PC-9 (cell line): Measurements from ENCODE around the gene SPTA1. TPM values are rescaled to one million over a fixed set of nuclear protein-coding genes. Genes with fewer than 3 reads are reported as not detected.
"Not testable (repeated sequence)": the region's sequence is repeated elsewhere in the genome, so short reads cannot be mapped to it uniquely, and the experiment has no call there.

Experiments
- BruUV-seq: library from RNA; stranded (reverse); fragments of 400-500 nt; replicated peaks from 2 replicates; lab custom pipeline; 2021; lab: Mats Ljungman, UMichigan
- CTCF ChIA-PET: fragments of 300-600 bp; sonication (Branson Sonifier 250); formaldehyde crosslinking; loops from one replicate; lab custom pipeline; 2022; ENCODE audit warnings: antibody characterized with exemption; lab: Charles Lee
- POLR2A ChIA-PET: fragments of 300-600 bp; sonication (Branson Sonifier 250); formaldehyde crosslinking; loops from one replicate; lab custom pipeline; 2022; ENCODE audit warnings: antibody characterized with exemption; ENCODE audit not compliant: unreplicated experiment; lab: Charles Lee
- DNase-seq, 2 experiments: peaks; one replicate each; pipeline versions ENCODE4 v3.0.0 to v3.0.0-alpha.2; 2015 to 2022; ENCODE audit warnings: mixed read lengths in 1 of 2
- H2AFZ ChIP-seq: fragments of 200-600 bp; sonication (generic); 2 replicates; pipeline ENCODE4 v1.8.1; 2017; ENCODE audit warnings: antibody characterized with exemption
- H3F3A ChIP-seq: fragments of 200-600 bp; sonication (generic); 2 replicates; pipeline ENCODE4 v1.8.1; 2017; ENCODE audit warnings: antibody characterized with exemption, mild to moderate bottlenecking, low read depth; ENCODE audit not compliant: insufficient read depth
- H3K27ac ChIP-seq: fragments of 200-600 bp; sonication (generic); 2 replicates; pipeline ENCODE4 v1.6.1; 2016; ENCODE audit warnings: mixed run types
- H3K27me3 ChIP-seq: fragments of 200-600 bp; sonication (generic); 2 replicates; pipeline ENCODE4 v1.6.1; 2016; ENCODE audit warnings: low read depth, mixed run types; ENCODE audit not compliant: insufficient read depth
- H3K36me3 ChIP-seq: fragments of 200-600 bp; sonication (generic); 2 replicates; pipeline ENCODE4 v1.6.1; 2016; ENCODE audit warnings: low read depth, mixed run types
- H3K4me1 ChIP-seq: fragments of 200-600 bp; sonication (generic); replicated peaks from 2 replicates; pipeline ENCODE4 v1.6.1; 2016; ENCODE audit warnings: mixed run types; ENCODE audit not compliant: insufficient read depth
- H3K4me2 ChIP-seq: fragments of 200-600 bp; sonication (generic); 2 replicates; pipeline ENCODE4 v1.6.1; 2017; ENCODE audit warnings: mixed run types
- H3K4me3 ChIP-seq: fragments of 200-600 bp; sonication (generic); 2 replicates; pipeline ENCODE4 v1.6.1; 2016; ENCODE audit warnings: mixed run types
- H3K79me2 ChIP-seq: fragments of 200-600 bp; sonication (generic); 2 replicates; pipeline ENCODE4 v1.6.1; 2017; ENCODE audit warnings: low read depth, mixed run types
- H3K9me2 ChIP-seq: fragments of 200-600 bp; sonication (generic); 2 replicates; pipeline ENCODE4 v1.8.1; 2017; ENCODE audit warnings: mild to moderate bottlenecking; ENCODE audit not compliant: insufficient read depth
- H3K9me3 ChIP-seq: fragments of 200-600 bp; sonication (generic); 2 replicates; pipeline ENCODE4 v1.8.1; 2016; ENCODE audit warnings: low read depth; ENCODE audit not compliant: insufficient read depth
- H4K20me1 ChIP-seq: fragments of 200-600 bp; sonication (generic); 2 replicates; pipeline ENCODE4 v1.8.1; 2017; ENCODE audit not compliant: insufficient read depth
- CTCF ChIP-seq: fragments of 200-600 bp; sonication (generic); conservative IDR thresholded peaks from 2 replicates; pipeline ENCODE4 v1.6.1; 2017; ENCODE audit warnings: mixed run types, antibody characterized with exemption, mild to moderate bottlenecking, moderate library complexity
- EZH2 ChIP-seq: fragments of 200-600 bp; sonication (generic); IDR thresholded peaks from 2 replicates; pipeline ENCODE4 v1.8.0; 2017; ENCODE audit warnings: antibody characterized with exemption, low read depth
- intact Hi-C: fragments of 100-400 bp; cut with micrococcal nuclease; formaldehyde crosslinking; loops from one replicate; pipeline ENCODE4 v1.10.0; 2022; ENCODE audit not compliant: unreplicated experiment
- total RNA-seq: library from RNA; stranded (reverse); gene quantifications from 2 replicates; pipeline ENCODE4 v1.2.3, GENCODE V29; 2021

SPTA1 gene
- total RNA-seq, 1 experiment from 2014 or later, result not detected

GRCh38 chr1:158689875-158690274 is 3.4 kb upstream of the SPTA1 start:
- Histone ChIP-seq H3K4me1 (no peaks in the 10 kb centered on the region), H4K20me1 (no peaks in the 10 kb centered on the region), H3K4me2 (no peak overlapping the region), H3K36me3 (no peaks in the 10 kb centered on the region), H3K9me2 (no peaks in the 10 kb centered on the region), H3K79me2 (no peaks in the 10 kb centered on the region), H3K4me3 (no peak overlapping the region), H2AFZ (no peak overlapping the region), H3K9me3 (no peaks in the 10 kb centered on the region; the same call in 1 of the 2 replicates), H3K27me3 (0 out of 2 replicates have a peak, but pooled peaks cover 4% of the 10 kb centered on the region), H3K27ac (no peak overlapping the region), H3F3A (no peaks in the 10 kb centered on the region)
- no peak for TF ChIP-seq EZH2
- no peak for TF ChIP-seq CTCF
- intact Hi-C loops, result no loop called here
- no peak for DNase-seq
- ChIA-PET CTCF (no interaction called here), POLR2A (no interaction called here)
- no TSS peak for BruUV-seq

DNA sequence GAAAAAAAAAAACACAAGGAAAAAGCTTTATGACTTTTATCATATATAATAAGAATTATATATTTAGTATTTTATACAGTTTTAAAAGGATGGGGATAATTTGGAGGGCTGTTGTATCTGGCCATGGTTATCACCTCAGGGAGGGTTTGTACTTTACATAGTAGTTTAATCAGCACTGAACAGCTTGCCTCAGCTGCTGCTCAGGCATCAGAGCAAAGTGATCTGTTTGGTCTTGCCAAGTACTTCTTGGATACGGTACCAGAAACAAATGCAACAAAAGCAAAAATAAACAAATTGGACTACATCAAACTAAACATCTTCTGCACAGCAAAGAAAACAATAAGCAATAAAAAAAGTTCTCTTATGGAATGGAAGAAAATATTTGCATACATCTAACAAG is 2.6 kb upstream of the SPTA1 start:
- BruUV-seq, result no TSS peak
- ChIA-PET POLR2A (no interaction called here), CTCF (no interaction called here)
- Histone ChIP-seq H3K27me3 (0 out of 2 replicates have a peak, but pooled peaks cover 4% of the 10 kb centered on the region), H3K36me3 (no peaks in the 10 kb centered on the region), H4K20me1 (no peaks in the 10 kb centered on the region), H3K4me1 (no peaks in the 10 kb centered on the region), H3K9me2 (no peaks in the 10 kb centered on the region), H3K79me2 (no peaks in the 10 kb centered on the region), H3K4me2 (no peak overlapping the region), H2AFZ (no peak overlapping the region), H3K27ac (no peak overlapping the region), H3K4me3 (no peak overlapping the region), H3F3A (no peaks in the 10 kb centered on the region), H3K9me3 (no peaks in the 10 kb centered on the region; the same call in 1 of the 2 replicates)
- no peak for TF ChIP-seq CTCF
- no peak for TF ChIP-seq EZH2
- intact Hi-C loops, result no loop called here
- DNase-seq, result no peak

GRCh38 chr1:158688343-158688742 is 1.8 kb upstream of the SPTA1 start:
- H3F3A ChIP-seq, H2AFZ ChIP-seq, POLR2A ChIA-PET, DNase-seq, H3K79me2 ChIP-seq, H3K4me1 ChIP-seq, intact Hi-C loops, H3K27ac ChIP-seq, H3K27me3 ChIP-seq, H4K20me1 ChIP-seq, H3K9me2 ChIP-seq, H3K4me3 ChIP-seq, BruUV-seq, CTCF ChIA-PET, H3K36me3 ChIP-seq, H3K9me3 ChIP-seq, H3K4me2 ChIP-seq: not testable (repeated sequence)

- TF ChIP-seq EZH2 (no peak), CTCF (no peak)
- Histone ChIP-seq H3K27me3 (0 out of 2 replicates have a peak, but pooled peaks cover 4% of the 10 kb centered on the region), H3K4me2 (no peak overlapping the region), H3K27ac (no peak overlapping the region), H4K20me1 (no peaks in the 10 kb centered on the region), H3K79me2 (no peaks in the 10 kb centered on the region), H3K9me3 (no peaks in the 10 kb centered on the region; the same call in 1 of the 2 replicates), H3F3A (no peaks in the 10 kb centered on the region), H3K4me1 (no peaks in the 10 kb centered on the region), H3K9me2 (no peaks in the 10 kb centered on the region), H3K4me3 (no peak overlapping the region), H2AFZ (no peak overlapping the region), H3K36me3 (no peaks in the 10 kb centered on the region)
- CTCF ChIA-PET, result no interaction called here
- intact Hi-C loops, result no loop called here
- POLR2A ChIA-PET, result no interaction called here
- no TSS peak for BruUV-seq
- DNase-seq, result no peak
Measured at GRCh38 chr1:158687037-158687436, 522 bp upstream of the SPTA1 start.
